Ishikawa (cell line): ENCODE results near the gene POC5.

Experiments used
- CEBPB ChIP-seq: IDR thresholded peaks from 2 replicates; pipeline ENCODE4 v1.6.1; 2012
- CREB1 ChIP-seq: IDR thresholded peaks from 2 replicates; pipeline ENCODE4 v1.6.1; 2012; ENCODE audit warnings: low read depth
- EGR1 ChIP-seq: IDR thresholded peaks from 2 replicates; pipeline ENCODE4 v1.6.1; 2012
- EP300 ChIP-seq: IDR thresholded peaks from 2 replicates; pipeline ENCODE4 v1.6.1; 2012; ENCODE audit warnings: borderline replicate concordance
- NFIC ChIP-seq: IDR thresholded peaks from 2 replicates; pipeline ENCODE4 v1.6.1; 2012
- RAD21 ChIP-seq: IDR thresholded peaks from 2 replicates; pipeline ENCODE4 v1.6.1; 2012; ENCODE audit warnings: low read depth
- TAF1 ChIP-seq: IDR thresholded peaks from 2 replicates; pipeline ENCODE4 v1.6.1; 2012; ENCODE audit warnings: low read depth, mild to moderate bottlenecking
- TCF12 ChIP-seq: IDR thresholded peaks from 2 replicates; pipeline ENCODE4 v1.6.1; 2012; ENCODE audit warnings: low read depth
- TEAD4 ChIP-seq: IDR thresholded peaks from 2 replicates; pipeline ENCODE4 v1.6.1; 2012
- YY1 ChIP-seq: IDR thresholded peaks from 2 replicates; pipeline ENCODE4 v1.6.1; 2012; ENCODE audit warnings: low read depth
- ZBTB7A ChIP-seq: IDR thresholded peaks from 2 replicates; pipeline ENCODE4 v1.6.1; 2012; ENCODE audit warnings: low read depth
- TF ChIP-seq, protein P1 (sequence below): IDR thresholded peaks from 2 replicates; pipeline ENCODE4 v1.6.1; 2012
- TF ChIP-seq, protein P2 (sequence below): IDR thresholded peaks from 2 replicates; pipeline ENCODE4 v1.6.1; 2012; ENCODE audit warnings: low read depth, mild to moderate bottlenecking
- TF ChIP-seq, protein P3 (sequence below): IDR thresholded peaks from 2 replicates; pipeline ENCODE4 v1.6.1; 2012

DNA sequence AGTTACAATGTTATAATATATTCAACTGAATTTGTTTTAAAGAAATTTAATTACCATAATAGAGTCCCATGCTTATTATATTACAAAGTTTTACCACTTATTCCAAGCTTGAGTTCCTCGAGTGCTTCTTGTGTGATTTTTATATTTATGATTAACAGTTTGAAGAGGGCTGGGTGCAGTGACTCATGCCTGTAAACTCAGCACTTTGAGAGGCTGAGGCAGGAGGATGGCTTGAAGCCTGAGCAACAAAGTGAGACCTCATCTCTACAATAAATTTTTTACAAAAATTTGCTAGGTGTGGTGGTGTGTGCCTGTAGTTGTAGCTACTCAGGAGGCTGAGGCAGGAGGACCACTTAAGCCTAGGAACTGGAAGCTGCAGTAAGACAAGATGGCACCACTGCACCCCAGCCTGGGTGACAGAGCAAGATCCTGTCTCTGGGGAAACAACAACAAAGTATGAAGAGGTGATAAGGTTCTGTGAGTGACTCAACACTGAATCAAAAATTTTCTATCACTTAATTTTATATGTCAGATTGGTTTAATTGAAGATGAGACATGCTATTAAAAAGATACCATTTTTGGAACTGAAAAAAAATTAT lies 9.2 kb downstream of the POC5 start:
- TF ChIP-seq CREB1 (no peak), TAF1 (no peak), EP300 (no peak), CEBPB (no peak), EGR1 (no peak), YY1 (no peak), TCF12 (no peak), RAD21 (no peak), NFIC (no peak), ZBTB7A (no peak), TEAD4 (no peak)
- TF ChIP-seq, protein P1, sequence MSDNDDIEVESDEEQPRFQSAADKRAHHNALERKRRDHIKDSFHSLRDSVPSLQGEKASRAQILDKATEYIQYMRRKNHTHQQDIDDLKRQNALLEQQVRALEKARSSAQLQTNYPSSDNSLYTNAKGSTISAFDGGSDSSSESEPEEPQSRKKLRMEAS: no peak
- TF ChIP-seq, protein P2, sequence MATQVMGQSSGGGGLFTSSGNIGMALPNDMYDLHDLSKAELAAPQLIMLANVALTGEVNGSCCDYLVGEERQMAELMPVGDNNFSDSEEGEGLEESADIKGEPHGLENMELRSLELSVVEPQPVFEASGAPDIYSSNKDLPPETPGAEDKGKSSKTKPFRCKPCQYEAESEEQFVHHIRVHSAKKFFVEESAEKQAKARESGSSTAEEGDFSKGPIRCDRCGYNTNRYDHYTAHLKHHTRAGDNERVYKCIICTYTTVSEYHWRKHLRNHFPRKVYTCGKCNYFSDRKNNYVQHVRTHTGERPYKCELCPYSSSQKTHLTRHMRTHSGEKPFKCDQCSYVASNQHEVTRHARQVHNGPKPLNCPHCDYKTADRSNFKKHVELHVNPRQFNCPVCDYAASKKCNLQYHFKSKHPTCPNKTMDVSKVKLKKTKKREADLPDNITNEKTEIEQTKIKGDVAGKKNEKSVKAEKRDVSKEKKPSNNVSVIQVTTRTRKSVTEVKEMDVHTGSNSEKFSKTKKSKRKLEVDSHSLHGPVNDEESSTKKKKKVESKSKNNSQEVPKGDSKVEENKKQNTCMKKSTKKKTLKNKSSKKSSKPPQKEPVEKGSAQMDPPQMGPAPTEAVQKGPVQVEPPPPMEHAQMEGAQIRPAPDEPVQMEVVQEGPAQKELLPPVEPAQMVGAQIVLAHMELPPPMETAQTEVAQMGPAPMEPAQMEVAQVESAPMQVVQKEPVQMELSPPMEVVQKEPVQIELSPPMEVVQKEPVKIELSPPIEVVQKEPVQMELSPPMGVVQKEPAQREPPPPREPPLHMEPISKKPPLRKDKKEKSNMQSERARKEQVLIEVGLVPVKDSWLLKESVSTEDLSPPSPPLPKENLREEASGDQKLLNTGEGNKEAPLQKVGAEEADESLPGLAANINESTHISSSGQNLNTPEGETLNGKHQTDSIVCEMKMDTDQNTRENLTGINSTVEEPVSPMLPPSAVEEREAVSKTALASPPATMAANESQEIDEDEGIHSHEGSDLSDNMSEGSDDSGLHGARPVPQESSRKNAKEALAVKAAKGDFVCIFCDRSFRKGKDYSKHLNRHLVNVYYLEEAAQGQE: no peak
- TF ChIP-seq, protein P3, sequence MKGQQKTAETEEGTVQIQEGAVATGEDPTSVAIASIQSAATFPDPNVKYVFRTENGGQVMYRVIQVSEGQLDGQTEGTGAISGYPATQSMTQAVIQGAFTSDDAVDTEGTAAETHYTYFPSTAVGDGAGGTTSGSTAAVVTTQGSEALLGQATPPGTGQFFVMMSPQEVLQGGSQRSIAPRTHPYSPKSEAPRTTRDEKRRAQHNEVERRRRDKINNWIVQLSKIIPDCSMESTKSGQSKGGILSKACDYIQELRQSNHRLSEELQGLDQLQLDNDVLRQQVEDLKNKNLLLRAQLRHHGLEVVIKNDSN: no peak
